Colonic mucosa (tissue), 4 donors: ENCODE results near the gene SLC7A14. TPM values are rescaled to one million over a fixed set of nuclear protein-coding genes. Genes with fewer than 3 reads are reported as not detected.

Experiments
- DNase-seq: peaks from one replicate; pipeline ENCODE4 v3.0.0-alpha.2; 2020
- H3K27ac ChIP-seq: fragments of 200-600 bp; one replicate; pipeline ENCODE4 v1.8.0; 2021
- H3K27me3 ChIP-seq: fragments of 200-600 bp; one replicate; pipeline ENCODE4 v1.8.0; 2021
- H3K36me3 ChIP-seq: fragments of 200-600 bp; one replicate; pipeline ENCODE4 v1.8.0; 2021
- H3K4me1 ChIP-seq: fragments of 200-600 bp; one replicate; pipeline ENCODE4 v1.8.0; 2021; ENCODE audit warnings: mild to moderate bottlenecking
- H3K4me3 ChIP-seq: fragments of 200-600 bp; one replicate; pipeline ENCODE4 v1.8.0; 2021
- H3K9ac ChIP-seq, 2 donors: one replicate each; pipeline ENCODE4 v1.7.0; 2013; ENCODE audit warnings: control low read depth in 2 of 2, low read depth in 2 of 2, low read length in 2 of 2
- H3K9me3 ChIP-seq: fragments of 200-600 bp; one replicate; pipeline ENCODE4 v1.8.0; 2021
- CTCF ChIP-seq: fragments of 200-600 bp; IDR thresholded peaks from one replicate; pipeline ENCODE4 v1.8.0; 2022; ENCODE audit warnings: antibody characterized with exemption, mild to moderate bottlenecking
- intact Hi-C: fragments of 100-400 bp; cut with DNase I; formaldehyde crosslinking; loops from one replicate; pipeline ENCODE4 v1.14.1; 2022
- total RNA-seq, 2 donors: library from RNA; stranded (reverse); fragmentation: NEBNext Ultra II Directional in 1 of 2; extraction: Animal tissue kit (Norgen Biotek cat#: 25700) in 1 of 2; gene quantifications; one replicate each; pipeline ENCODE4 v1.2.1, GENCODE V29; 2021
- donor health status: healthy.
- donor health status: DM: no; HTN: no; CAD: no.
- donor health status: DM: no; HTN: no; CAD: no.

SLC7A14 gene
- total RNA-seq, 2 donors from 2014 or later = 0.05 to 0.56 TPM

- H3K27ac ChIP-seq = no peak overlapping the region
- H3K9me3 ChIP-seq = no peaks in the 10 kb centered on the region
- intact Hi-C loops = no loop called here
- no peaks in the 10 kb centered on the region for H3K4me1 ChIP-seq
- no peak for DNase-seq
- TF ChIP-seq CTCF = no peak
- no peak overlapping the region for H3K9ac ChIP-seq
- no peak overlapping the region for H3K4me3 ChIP-seq
- no peaks in the 10 kb centered on the region for H3K36me3 ChIP-seq
- no peaks in the 10 kb centered on the region for H3K27me3 ChIP-seq
Measured at GRCh38 chr3:170508291-170508690, 77.6 kb downstream of the SLC7A14 start.

GRCh38 chr3:170507063-170507462 lies 78.8 kb downstream of the SLC7A14 start:
- Histone ChIP-seq H3K36me3 (no peaks in the 10 kb centered on the region), H3K9ac (no peak overlapping the region), H3K4me1 (no peaks in the 10 kb centered on the region), H3K27ac (no peak overlapping the region), H3K27me3 (no peaks in the 10 kb centered on the region), H3K4me3 (no peak overlapping the region), H3K9me3 (no peaks in the 10 kb centered on the region)
- no peak for TF ChIP-seq CTCF
- intact Hi-C loops = no loop called here
- no peak for DNase-seq

- H3K36me3 ChIP-seq = no peaks in the 10 kb centered on the region
- no peak for DNase-seq
- no peak for TF ChIP-seq CTCF
- no peak overlapping the region for H3K4me3 ChIP-seq
- no peak overlapping the region for H3K27ac ChIP-seq
- no peaks in the 10 kb centered on the region for H3K27me3 ChIP-seq
- intact Hi-C loops = no loop called here
- no peak overlapping the region for H3K9ac ChIP-seq
- H3K9me3 ChIP-seq = no peaks in the 10 kb centered on the region
- no peaks in the 10 kb centered on the region for H3K4me1 ChIP-seq
Measured at GRCh38 chr3:170506556-170506955, 79.3 kb downstream of the SLC7A14 start.

GRCh38 chr3:170502297-170502696 lies 83.6 kb downstream of the SLC7A14 start:
- Histone ChIP-seq H3K27me3 (no peaks in the 10 kb centered on the region), H3K4me1 (no peaks in the 10 kb centered on the region), H3K27ac (no peak overlapping the region), H3K36me3 (no peaks in the 10 kb centered on the region), H3K9ac (no peak overlapping the region), H3K4me3 (no peak overlapping the region), H3K9me3 (no peaks in the 10 kb centered on the region)
- intact Hi-C loops = no loop called here
- no peak for TF ChIP-seq CTCF
- no peak for DNase-seq

GRCh38 chr3:170500995-170501394 lies 84.9 kb downstream of the SLC7A14 start:
- H3K4me1 ChIP-seq = no peaks in the 10 kb centered on the region
- TF ChIP-seq CTCF = no peak
- H3K9me3 ChIP-seq = no peaks in the 10 kb centered on the region
- no peaks in the 10 kb centered on the region for H3K27me3 ChIP-seq
- no peak overlapping the region for H3K4me3 ChIP-seq
- no peak overlapping the region for H3K9ac ChIP-seq
- no peak for DNase-seq
- no peaks in the 10 kb centered on the region for H3K36me3 ChIP-seq
- intact Hi-C loops = no loop called here
- no peak overlapping the region for H3K27ac ChIP-seq

- Histone ChIP-seq H3K36me3 (no peaks in the 10 kb centered on the region), H3K4me1 (no peaks in the 10 kb centered on the region), H3K4me3 (no peak overlapping the region), H3K9ac (no peak overlapping the region), H3K9me3 (no peaks in the 10 kb centered on the region), H3K27me3 (no peaks in the 10 kb centered on the region), H3K27ac (no peak overlapping the region)
- no peak for TF ChIP-seq CTCF
- intact Hi-C loops = no loop called here
- DNase-seq = no peak
Measured at GRCh38 chr3:170500462-170500861, 85.4 kb downstream of the SLC7A14 start.
